Measurements from ENCODE around the gene KIF23.

The KIF23 gene

DNA sequence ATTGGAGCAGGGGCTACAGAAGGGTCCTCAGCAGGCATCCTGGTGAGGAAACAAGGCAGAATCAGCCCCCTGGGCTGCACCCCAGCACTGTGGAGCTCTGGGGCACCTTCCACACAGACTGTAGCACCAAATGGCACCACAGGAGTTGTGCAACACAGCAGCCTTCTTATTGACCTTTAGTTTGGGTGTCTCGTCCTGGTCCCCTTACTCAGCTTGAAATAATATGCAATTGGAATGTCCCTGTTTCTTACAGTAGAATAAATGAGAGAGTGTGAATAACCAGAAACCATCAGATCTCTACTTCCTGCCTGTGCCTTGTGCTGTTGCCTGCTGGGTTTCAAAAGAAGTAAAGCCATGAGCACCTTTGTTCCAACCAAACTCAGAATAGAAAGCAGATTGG, 82.9 kb downstream of the KIF23 start:
- DNase-seq, result no peak

DNA sequence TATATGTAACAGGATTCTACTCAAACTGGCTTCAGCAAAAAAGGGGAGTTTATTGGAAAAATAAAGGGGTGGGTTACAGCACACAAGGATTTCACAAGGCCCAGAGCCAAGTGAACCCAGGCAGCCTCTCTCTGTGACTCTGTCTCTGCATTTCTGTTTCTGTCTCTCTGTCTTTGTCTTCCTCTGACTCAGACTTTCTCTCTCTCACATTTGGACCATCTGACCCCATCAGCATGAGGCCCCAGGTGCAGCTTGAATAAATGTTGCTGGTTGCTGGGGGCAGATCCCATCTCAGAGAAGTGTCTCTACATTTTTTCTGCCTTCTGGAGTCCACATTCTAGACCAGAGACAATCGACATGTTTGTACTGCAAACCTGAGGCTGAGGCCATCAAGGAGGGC, 83.5 kb downstream of the KIF23 start:
- DNase-seq, result no peak
